Nephron (organoid): Measurements from ENCODE around the gene MRPL9.

ENCODE experiments used
- H3K27ac Mint-ChIP-seq, 3 experiments: 2 replicates each; pipeline ENCODE4 v1.8.0; 2020; ENCODE audit warnings: mixed read lengths in 3 of 3, mild to moderate bottlenecking in 2 of 3, moderate library complexity in 1 of 3
- H3K27me3 Mint-ChIP-seq: 2 replicates; pipeline ENCODE4 v1.8.0; 2021; ENCODE audit warnings: low read depth, mild to moderate bottlenecking, moderate library complexity, mixed read lengths
- H3K36me3 Mint-ChIP-seq: 2 replicates; pipeline ENCODE4 v1.8.0; 2020; ENCODE audit warnings: low read depth, mixed read lengths
- H3K4me1 Mint-ChIP-seq: 2 replicates; pipeline ENCODE4 v1.8.0; 2020; ENCODE audit warnings: mixed read lengths
- H3K4me3 Mint-ChIP-seq, 3 experiments: 2 replicates each; pipeline ENCODE4 v1.8.0; 2020; ENCODE audit warnings: mild to moderate bottlenecking in 3 of 3, mixed read lengths in 3 of 3, moderate library complexity in 2 of 3
- H3K9me3 Mint-ChIP-seq: 2 replicates; pipeline ENCODE4 v1.8.0; 2020; ENCODE audit warnings: mixed read lengths
- TF ChIP-seq, protein P1 (sequence below), 3 experiments: fragments of 200-600 bp; sonication (generic); IDR thresholded peaks; one replicate each; pipeline ENCODE4 v1.5.0; 2021; ENCODE audit warnings: antibody characterized with exemption in 3 of 3; ENCODE audit not compliant: unreplicated experiment in 3 of 3

MRPL9 gene

DNA sequence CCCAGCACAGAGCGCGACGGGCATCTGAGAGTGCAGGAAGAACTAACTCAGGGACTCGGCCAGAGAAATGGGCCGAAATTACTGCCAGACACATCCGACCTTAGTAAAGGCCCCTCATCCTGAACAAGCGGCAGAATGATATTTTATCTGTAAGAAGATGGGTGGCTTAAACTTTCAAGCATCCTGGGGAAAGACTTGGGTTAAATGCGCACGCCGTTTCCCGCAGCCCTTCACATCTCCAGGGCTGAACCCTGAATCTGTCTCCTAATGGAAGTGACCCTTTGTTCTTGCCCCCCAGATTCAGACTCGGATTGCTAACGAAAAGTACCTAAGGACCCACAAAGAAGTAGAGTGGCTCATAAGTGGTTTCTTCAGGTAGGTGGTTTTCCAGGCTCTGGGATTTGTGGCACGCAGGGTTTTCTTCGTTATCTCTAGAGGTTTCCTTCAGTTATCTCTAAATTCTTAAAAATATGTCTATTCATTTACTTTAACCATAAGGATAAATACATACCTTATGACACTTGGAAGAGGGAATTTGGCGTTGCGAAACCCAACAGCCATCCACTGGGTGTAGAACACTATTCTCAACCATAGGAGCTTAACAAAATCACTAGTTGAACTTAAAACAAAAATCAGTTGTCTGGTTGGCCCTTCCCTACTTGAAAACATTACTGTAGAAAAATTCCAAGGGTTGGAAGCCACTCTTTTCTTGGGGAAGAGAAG lies 41.3 kb downstream of the MRPL9 start:
- H3K36me3 Mint-ChIP-seq, result no peaks in the 10 kb centered on the region

DNA sequence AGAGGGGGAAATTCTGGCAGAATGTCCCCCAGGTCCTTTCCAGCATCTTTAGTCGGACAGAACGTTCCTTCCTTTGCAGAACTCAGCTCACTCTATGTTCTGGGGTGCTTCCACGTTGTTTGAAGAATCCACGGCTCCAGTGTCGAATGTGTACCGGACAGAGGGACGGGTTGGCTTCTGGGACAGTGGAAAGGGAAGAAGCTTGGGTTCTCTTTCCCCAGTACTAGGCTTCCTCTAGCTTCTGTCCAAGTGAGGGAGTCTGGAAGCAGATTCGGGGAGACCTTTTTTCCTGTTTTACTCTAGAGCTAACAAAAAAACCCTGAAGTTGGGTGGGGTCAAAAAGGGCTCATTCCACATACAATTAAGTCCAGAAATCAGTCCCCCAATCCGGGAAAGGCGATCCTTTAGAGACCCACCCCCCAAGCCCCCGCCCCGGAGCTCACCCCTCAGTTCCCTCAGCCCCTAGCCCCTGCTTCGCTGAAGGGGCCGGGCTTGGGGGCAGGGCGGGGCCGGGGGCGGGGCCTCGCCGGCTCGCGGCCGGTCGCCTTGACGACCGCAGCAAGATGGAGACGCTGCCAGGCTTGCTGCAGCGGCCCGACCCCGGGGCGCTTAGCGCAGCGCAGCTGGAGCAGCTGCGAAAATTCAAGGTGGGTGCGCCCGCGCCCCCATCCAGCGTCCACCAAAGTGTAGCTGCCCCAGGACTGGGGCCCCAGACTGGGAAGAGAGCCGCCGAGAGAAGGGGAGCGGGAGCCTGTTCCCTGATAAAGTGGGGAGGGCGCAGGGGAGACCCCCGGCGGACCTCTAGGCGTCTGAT lies 42.1 kb downstream of the MRPL9 start, which contains the start of gene RIIAD1:
TSS of gene RIIAD1 (plus strand) at position 549 of the 814 bp plus-strand sequence. CDS start at position 564, 15 bp downstream.
- peaks cover 34% of the 10 kb centered on the region for H3K4me1 Mint-ChIP-seq
- TF ChIP-seq, protein P1, sequence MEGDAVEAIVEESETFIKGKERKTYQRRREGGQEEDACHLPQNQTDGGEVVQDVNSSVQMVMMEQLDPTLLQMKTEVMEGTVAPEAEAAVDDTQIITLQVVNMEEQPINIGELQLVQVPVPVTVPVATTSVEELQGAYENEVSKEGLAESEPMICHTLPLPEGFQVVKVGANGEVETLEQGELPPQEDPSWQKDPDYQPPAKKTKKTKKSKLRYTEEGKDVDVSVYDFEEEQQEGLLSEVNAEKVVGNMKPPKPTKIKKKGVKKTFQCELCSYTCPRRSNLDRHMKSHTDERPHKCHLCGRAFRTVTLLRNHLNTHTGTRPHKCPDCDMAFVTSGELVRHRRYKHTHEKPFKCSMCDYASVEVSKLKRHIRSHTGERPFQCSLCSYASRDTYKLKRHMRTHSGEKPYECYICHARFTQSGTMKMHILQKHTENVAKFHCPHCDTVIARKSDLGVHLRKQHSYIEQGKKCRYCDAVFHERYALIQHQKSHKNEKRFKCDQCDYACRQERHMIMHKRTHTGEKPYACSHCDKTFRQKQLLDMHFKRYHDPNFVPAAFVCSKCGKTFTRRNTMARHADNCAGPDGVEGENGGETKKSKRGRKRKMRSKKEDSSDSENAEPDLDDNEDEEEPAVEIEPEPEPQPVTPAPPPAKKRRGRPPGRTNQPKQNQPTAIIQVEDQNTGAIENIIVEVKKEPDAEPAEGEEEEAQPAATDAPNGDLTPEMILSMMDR (IDR thresholded peaks at IDR 0.05; ENCODE audit: unreplicated experiment in 3 of 3), result no peak
- peak within 1 kb of the TSS; percentile 4 to 64 (median 25) for H3K27ac Mint-ChIP-seq
- H3K4me3 Mint-ChIP-seq, result peak within 1 kb of the TSS; percentile 63 to 79 (median 74)
- H3K9me3 Mint-ChIP-seq, result no peaks in the 10 kb centered on the region
- no peaks in the 10 kb centered on the region for H3K36me3 Mint-ChIP-seq
- peaks cover 93% of the 10 kb centered on the region for H3K27me3 Mint-ChIP-seq

More for the DNA sequence above, 41.3 kb downstream of the MRPL9 start:
- H3K9me3 Mint-ChIP-seq, result no peaks in the 10 kb centered on the region
- peak overlapping the region; percentile 21 to 79 (median 63) for H3K4me3 Mint-ChIP-seq
- H3K27ac Mint-ChIP-seq, result no peak overlapping the region
- peaks cover 30% of the 10 kb centered on the region for H3K4me1 Mint-ChIP-seq
- H3K27me3 Mint-ChIP-seq, result peaks cover 90% of the 10 kb centered on the region
- TF ChIP-seq, protein P1 (IDR thresholded peaks at IDR 0.05; ENCODE audit: unreplicated experiment in 3 of 3), result no peak

DNA sequence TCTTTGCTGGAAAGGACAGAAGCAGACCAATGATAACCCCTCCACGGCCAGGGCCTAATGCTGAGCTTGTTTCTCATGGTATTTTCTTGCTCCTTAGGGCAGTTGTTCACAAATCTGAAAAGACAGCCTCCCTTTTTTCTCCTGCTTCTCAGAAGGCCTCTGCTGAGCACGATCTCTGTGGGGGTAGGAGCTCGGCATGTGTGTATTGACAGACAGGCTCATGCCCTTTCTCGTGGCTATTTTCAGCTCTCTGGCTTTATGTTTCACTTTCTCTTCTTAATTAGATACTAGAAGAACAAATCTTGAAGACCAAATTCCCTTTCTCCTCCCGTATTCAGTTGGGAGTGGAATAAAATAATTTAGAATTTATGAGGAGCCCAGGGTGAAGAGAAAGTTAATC lies 42.7 kb downstream of the MRPL9 start:
- TF ChIP-seq, protein P1 (IDR thresholded peaks at IDR 0.05; ENCODE audit: unreplicated experiment in 3 of 3), result no peak
- Mint-ChIP-seq H3K9me3 (no peaks in the 10 kb centered on the region), H3K27ac (peak overlapping the region; percentile 4 to 64 (median 25)), H3K4me3 (peak overlapping the region; percentile 62 to 74 (median 71)), H3K27me3 (peaks cover 96% of the 10 kb centered on the region), H3K4me1 (peaks cover 34% of the 10 kb centered on the region), H3K36me3 (no peaks in the 10 kb centered on the region)

DNA sequence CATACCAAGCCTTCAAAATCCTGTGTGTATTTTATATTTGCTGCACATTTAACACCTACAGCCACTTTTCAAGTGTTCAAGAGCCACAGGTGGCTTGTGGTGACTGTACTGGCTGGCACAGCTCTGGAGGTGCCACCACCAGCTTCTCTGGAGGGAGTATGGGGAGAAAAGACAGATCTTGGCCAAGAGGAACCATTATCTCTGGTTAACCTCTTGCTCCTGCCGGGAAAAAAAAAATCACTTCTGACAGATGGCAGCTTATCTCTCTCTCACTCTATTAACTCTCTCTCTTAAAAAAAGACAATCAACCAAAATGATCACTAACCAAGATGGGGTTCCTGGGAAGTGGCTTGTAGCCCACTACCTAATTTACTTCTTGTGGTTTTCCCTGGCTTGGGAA lies 43.2 kb downstream of the MRPL9 start:
- H3K27ac Mint-ChIP-seq, result peak overlapping the region in 2 of 3 experiments; percentile 25 to 64
- peaks cover 34% of the 10 kb centered on the region for H3K4me1 Mint-ChIP-seq
- TF ChIP-seq, protein P1 (IDR thresholded peaks at IDR 0.05; ENCODE audit: unreplicated experiment in 3 of 3), result no peak
- no peak overlapping the region for H3K4me3 Mint-ChIP-seq
- H3K36me3 Mint-ChIP-seq, result no peaks in the 10 kb centered on the region
- H3K9me3 Mint-ChIP-seq, result no peaks in the 10 kb centered on the region
- peaks cover 96% of the 10 kb centered on the region for H3K27me3 Mint-ChIP-seq

DNA sequence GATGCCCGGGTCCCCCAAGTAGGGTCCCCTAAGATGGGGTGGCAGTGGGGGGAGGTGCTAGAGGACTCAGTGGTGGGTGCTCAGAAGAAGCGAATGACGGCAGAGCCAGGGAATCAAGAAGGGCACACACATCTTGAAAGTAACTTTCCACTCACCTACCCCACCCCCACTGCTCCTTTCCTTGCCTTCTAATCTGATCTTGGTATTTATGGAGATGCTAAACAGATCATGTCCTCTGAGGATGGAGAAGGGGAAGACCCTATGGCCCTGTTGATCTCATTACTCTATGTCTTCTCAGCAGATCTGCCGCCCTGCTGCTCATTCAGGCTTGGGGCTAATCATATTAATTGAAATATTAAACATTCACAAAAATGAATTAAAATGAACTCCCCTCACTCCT lies 44.6 kb downstream of the MRPL9 start:
- peaks cover 34% of the 10 kb centered on the region for H3K4me1 Mint-ChIP-seq
- no peaks in the 10 kb centered on the region for H3K9me3 Mint-ChIP-seq
- peak overlapping the region in 1 of 3 experiments; percentile 9 for H3K4me3 Mint-ChIP-seq
- H3K36me3 Mint-ChIP-seq, result no peaks in the 10 kb centered on the region
- peaks cover 96% of the 10 kb centered on the region for H3K27me3 Mint-ChIP-seq
- TF ChIP-seq, protein P1 (IDR thresholded peaks at IDR 0.05; ENCODE audit: unreplicated experiment in 3 of 3), result no peak
- H3K27ac Mint-ChIP-seq, result no peak overlapping the region
